Astrocyte of the spinal cord (primary cell): Measurements from ENCODE around the gene PON2.
A peak's percentile ranks its signal among the peaks of the same experiment; 100 is the strongest.

Source experiments
- DNase-seq: peaks from one replicate; pipeline ENCODE4 v3.0.0; 2011; ENCODE audit warnings: low read depth, low spot score
- H3K4me3 ChIP-seq: 2 replicates; pipeline ENCODE4 v1.5.1; 2011; ENCODE audit warnings: low read depth, mild to moderate bottlenecking, low read length, moderate library complexity
- in situ Hi-C: cut with HindIII; loops from 2 replicates; pipeline ENCODE4 v1.10.0; 2017; ENCODE audit warnings: low sequenced_read_pairs
- TF ChIP-seq, protein P1 (sequence below): IDR thresholded peaks from 2 replicates; pipeline ENCODE4 v1.5.1; 2012; ENCODE audit warnings: low read depth, mild to moderate bottlenecking, low read length, inconsistent platforms

The PON2 gene

DNA sequence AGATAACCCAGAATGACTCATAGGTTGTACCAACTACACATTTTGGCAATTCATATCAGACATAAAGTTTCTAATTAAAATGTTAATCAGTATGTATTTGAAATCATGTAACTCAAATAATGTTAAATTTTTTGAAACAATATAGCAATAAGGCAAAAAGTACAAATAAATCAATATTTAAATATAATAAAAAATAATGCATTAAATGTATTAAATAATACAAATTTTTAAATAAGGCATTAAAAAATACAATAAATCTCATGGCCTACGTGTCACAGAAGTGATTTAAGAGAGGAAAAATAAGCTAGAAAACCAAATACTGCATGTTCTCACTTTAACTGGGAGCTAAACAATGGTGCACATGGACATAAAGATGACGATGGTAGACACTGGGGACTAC is 9.1 kb downstream of the PON2 start:
- TF ChIP-seq, protein P1, sequence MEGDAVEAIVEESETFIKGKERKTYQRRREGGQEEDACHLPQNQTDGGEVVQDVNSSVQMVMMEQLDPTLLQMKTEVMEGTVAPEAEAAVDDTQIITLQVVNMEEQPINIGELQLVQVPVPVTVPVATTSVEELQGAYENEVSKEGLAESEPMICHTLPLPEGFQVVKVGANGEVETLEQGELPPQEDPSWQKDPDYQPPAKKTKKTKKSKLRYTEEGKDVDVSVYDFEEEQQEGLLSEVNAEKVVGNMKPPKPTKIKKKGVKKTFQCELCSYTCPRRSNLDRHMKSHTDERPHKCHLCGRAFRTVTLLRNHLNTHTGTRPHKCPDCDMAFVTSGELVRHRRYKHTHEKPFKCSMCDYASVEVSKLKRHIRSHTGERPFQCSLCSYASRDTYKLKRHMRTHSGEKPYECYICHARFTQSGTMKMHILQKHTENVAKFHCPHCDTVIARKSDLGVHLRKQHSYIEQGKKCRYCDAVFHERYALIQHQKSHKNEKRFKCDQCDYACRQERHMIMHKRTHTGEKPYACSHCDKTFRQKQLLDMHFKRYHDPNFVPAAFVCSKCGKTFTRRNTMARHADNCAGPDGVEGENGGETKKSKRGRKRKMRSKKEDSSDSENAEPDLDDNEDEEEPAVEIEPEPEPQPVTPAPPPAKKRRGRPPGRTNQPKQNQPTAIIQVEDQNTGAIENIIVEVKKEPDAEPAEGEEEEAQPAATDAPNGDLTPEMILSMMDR = no peak
- no peak for DNase-seq
- in situ Hi-C loops = no loop called here
- no peak overlapping the region for H3K4me3 ChIP-seq

DNA sequence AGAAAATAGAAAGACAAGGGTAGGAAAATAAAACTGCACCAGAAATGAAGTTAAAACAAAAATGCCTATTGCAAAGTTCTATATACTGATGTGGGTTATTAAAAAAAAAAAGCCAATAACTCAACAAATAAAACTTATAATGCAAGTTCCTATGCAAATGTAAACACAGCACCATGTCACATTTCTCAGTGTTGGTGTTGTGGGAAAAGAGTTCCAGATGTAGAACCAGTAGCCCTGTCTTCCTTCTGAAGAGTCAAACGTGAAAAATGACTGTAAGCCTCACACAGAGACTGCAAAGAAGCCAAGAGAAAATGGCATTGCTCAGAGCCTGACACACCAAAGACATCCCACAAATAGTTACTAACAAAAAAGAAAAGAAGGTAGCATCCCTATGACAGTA is 10.1 kb downstream of the PON2 start:
- H3K4me3 ChIP-seq = no peak overlapping the region
- TF ChIP-seq, protein P1 = no peak
- in situ Hi-C loops = no loop called here
- DNase-seq = peak; percentile 19

DNA sequence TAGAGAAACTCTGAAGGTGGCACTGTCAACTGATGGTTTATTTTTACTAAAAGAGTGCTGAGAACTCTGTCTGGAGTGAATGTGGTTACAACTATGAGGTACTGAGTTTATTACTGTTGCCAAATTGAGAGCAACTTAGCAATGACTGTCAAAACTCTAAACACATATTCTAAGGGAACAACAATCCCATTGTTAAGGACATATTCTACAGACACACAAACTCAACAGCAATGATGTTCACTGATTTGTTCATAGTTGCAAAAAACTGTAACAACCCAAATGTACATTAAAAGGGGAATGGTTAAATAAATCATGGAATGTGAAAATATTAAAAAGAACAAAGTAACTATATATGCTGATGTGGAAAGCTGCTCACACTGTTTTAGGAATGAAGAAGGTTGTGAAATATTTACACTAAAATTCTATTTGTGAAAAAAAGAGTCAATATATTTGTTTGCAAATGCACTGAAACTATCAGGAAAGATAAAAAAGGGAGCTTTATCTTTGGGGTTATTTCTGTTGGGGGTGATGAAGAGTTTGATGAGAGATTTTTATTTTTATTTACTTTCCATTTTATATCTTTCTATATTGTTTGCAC is 12.9 kb downstream of the PON2 start:
- TF ChIP-seq, protein P1 = no peak
- in situ Hi-C loops = no loop called here
- no peak overlapping the region for H3K4me3 ChIP-seq
- peak; percentile 16 for DNase-seq

DNA sequence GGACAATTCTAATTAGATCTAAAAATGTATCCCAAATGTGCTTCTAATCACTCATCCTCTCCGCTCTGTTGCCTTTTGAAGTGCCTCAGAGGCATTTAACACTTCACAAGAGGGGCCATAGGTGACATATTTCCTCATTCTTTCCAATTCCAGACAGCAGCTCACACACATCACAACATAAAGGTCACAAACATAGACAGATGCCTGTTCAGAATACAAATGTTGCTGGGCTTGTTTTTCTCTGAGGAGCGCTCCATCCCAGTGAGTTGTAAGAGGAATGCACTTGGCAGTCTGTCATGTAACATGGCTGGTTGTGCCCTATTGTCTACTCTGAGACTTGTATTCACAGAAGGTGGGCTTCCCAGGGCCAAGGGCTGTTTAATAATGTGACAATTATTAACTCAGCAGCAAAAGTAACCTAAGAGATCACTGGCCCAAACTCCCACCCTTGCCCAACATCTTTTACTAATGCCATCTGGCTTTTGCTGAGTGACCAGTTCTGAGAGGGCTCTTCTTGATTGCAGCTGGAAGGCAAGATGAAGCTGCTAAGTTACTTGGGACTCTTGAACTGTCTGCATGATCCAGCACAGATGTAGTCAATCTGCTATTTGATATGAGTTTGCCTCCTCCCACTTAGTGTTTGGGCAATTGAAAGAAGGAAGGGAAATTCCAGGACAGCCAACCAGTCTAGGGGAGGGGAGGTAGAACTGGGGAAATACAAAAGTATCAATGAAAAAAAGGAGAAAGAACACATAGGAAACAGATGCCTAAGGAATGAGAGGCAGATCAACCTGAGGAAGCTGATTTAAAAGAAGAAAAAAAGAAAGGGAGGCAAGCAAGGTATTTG is 13.6 kb downstream of the PON2 start:
- no peak overlapping the region for H3K4me3 ChIP-seq
- in situ Hi-C loops = no loop called here
- TF ChIP-seq, protein P1 = no peak
- DNase-seq = peak; percentile 36

DNA sequence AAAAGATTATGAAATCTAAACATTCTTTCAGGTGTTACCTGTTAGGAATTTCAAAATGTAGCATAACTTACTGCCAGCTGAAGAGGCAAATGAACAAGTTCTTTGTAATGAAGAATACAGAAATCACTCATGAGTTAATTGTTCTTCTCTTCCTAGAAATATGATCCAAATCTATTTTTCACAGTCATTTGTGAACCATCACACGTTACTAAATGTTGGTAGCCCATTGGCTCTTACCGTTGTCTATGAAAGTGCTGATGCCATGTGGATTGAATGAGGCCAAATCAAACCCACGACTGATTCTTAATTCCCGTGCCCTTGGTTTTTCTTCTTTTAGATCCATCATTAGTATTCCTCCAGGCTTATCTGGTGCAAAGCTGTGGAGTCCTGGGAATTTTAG is 22.8 kb downstream of the PON2 start:
- no peak for DNase-seq
- TF ChIP-seq, protein P1 = no peak
- in situ Hi-C loops = no loop called here
- H3K4me3 ChIP-seq = no peak overlapping the region

DNA sequence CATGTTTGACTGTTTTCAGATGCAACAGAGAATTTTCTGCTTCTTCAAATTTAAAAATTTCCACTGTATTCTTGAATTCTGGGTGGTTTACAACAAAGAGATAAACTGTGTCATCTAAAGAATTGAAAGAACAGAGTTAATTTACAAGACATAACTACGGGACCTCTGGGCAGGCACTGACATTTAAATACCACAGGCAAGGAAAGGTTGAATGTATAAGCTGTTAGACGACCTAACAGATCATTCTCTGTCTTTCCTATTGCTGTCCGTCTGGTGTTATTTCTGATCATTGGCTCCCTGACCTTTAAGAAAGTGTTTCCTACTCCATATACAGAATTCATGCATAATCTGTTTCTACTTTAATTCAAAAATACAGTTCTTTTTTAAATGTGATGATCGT is 23.2 kb downstream of the PON2 start:
- TF ChIP-seq, protein P1 = no peak
- H3K4me3 ChIP-seq = no peak overlapping the region
- DNase-seq = no peak
- in situ Hi-C loops = no loop called here
